Neural cell (in vitro differentiated cells): ENCODE data around the gene SLF2.

ENCODE experiments used
- EP300 ChIP-seq: fragments of 450-650 bp; conservative IDR thresholded peaks from 2 replicates; pipeline ENCODE4 v1.6.1; 2014; ENCODE audit warnings: antibody characterized with exemption, mild to moderate bottlenecking, moderate library complexity; ENCODE audit not compliant: poor library complexity, severe bottlenecking
- MXI1 ChIP-seq: fragments of 450-650 bp; conservative IDR thresholded peaks from 2 replicates; pipeline ENCODE4 v1.6.1; 2014; ENCODE audit warnings: antibody characterized with exemption, mild to moderate bottlenecking; ENCODE audit not compliant: poor library complexity, severe bottlenecking
- POLR2AphosphoS5 ChIP-seq: IDR thresholded peaks from 2 replicates; pipeline ENCODE4 v1.6.1; 2012
- RAD21 ChIP-seq: fragments of 450-650 bp; conservative IDR thresholded peaks from 2 replicates; pipeline ENCODE4 v1.6.1; 2014; ENCODE audit warnings: antibody characterized with exemption, mild to moderate bottlenecking, moderate library complexity
- SMC3 ChIP-seq: fragments of 450-650 bp; conservative IDR thresholded peaks from 2 replicates; pipeline ENCODE4 v1.6.1; 2014; ENCODE audit warnings: antibody characterized with exemption, mild to moderate bottlenecking, moderate library complexity; ENCODE audit not compliant: poor library complexity
- TAF1 ChIP-seq: IDR thresholded peaks from 2 replicates; pipeline ENCODE4 v1.6.1; 2012; ENCODE audit warnings: low read depth
- TF ChIP-seq, protein P1 (sequence below): fragments of 450-650 bp; IDR thresholded peaks from 2 replicates; pipeline ENCODE4 v1.5.1; 2014; ENCODE audit warnings: antibody characterized with exemption, mild to moderate bottlenecking, moderate library complexity; ENCODE audit not compliant: poor library complexity, severe bottlenecking
- TF ChIP-seq, protein P2 (sequence below): IDR thresholded peaks from 2 replicates; pipeline ENCODE4 v1.6.1; 2012; ENCODE audit warnings: borderline replicate concordance

DNA sequence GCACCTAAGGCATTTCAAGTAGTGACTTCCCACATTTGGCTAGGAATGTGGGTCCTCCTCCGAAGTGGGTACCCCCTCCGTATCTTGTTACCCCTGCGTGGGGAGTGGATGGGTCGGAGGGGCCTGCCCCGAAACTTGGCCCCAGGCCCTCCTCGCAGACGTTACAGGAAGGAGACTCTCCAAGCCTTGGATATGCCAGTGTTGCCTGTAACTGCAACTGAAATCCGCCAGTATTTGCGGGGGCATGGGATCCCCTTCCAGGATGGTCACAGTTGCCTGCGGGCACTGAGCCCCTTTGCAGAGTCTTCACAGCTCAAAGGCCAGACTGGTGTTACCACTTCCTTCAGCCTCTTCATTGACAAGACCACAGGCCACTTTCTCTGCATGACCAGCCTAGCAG is 75.4 kb downstream of the SLF2 start:
- TF ChIP-seq, protein P1, sequence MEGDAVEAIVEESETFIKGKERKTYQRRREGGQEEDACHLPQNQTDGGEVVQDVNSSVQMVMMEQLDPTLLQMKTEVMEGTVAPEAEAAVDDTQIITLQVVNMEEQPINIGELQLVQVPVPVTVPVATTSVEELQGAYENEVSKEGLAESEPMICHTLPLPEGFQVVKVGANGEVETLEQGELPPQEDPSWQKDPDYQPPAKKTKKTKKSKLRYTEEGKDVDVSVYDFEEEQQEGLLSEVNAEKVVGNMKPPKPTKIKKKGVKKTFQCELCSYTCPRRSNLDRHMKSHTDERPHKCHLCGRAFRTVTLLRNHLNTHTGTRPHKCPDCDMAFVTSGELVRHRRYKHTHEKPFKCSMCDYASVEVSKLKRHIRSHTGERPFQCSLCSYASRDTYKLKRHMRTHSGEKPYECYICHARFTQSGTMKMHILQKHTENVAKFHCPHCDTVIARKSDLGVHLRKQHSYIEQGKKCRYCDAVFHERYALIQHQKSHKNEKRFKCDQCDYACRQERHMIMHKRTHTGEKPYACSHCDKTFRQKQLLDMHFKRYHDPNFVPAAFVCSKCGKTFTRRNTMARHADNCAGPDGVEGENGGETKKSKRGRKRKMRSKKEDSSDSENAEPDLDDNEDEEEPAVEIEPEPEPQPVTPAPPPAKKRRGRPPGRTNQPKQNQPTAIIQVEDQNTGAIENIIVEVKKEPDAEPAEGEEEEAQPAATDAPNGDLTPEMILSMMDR = no peak
- TF ChIP-seq POLR2AphosphoS5 = no peak
- TF ChIP-seq EP300 = no peak
- no peak for TF ChIP-seq SMC3
- TF ChIP-seq RAD21 = no peak
- TF ChIP-seq, protein P2, sequence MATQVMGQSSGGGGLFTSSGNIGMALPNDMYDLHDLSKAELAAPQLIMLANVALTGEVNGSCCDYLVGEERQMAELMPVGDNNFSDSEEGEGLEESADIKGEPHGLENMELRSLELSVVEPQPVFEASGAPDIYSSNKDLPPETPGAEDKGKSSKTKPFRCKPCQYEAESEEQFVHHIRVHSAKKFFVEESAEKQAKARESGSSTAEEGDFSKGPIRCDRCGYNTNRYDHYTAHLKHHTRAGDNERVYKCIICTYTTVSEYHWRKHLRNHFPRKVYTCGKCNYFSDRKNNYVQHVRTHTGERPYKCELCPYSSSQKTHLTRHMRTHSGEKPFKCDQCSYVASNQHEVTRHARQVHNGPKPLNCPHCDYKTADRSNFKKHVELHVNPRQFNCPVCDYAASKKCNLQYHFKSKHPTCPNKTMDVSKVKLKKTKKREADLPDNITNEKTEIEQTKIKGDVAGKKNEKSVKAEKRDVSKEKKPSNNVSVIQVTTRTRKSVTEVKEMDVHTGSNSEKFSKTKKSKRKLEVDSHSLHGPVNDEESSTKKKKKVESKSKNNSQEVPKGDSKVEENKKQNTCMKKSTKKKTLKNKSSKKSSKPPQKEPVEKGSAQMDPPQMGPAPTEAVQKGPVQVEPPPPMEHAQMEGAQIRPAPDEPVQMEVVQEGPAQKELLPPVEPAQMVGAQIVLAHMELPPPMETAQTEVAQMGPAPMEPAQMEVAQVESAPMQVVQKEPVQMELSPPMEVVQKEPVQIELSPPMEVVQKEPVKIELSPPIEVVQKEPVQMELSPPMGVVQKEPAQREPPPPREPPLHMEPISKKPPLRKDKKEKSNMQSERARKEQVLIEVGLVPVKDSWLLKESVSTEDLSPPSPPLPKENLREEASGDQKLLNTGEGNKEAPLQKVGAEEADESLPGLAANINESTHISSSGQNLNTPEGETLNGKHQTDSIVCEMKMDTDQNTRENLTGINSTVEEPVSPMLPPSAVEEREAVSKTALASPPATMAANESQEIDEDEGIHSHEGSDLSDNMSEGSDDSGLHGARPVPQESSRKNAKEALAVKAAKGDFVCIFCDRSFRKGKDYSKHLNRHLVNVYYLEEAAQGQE = no peak
- no peak for TF ChIP-seq MXI1
- TF ChIP-seq TAF1 = no peak
